LoVo (cell line): ENCODE measurements around the gene IGF2BP2.

ENCODE experiments used
- DNase-seq: peaks from one replicate; pipeline ENCODE4 v3.0.0-alpha.2; 2016; ENCODE audit warnings: low spot score

IGF2BP2 gene

GRCh38 chr3:185733980-185734724 lies 90.7 kb downstream of the IGF2BP2 start:
- DNase-seq = peak; percentile 77

GRCh38 chr3:185732782-185733181 lies 92.1 kb downstream of the IGF2BP2 start:
- DNase-seq = no peak

GRCh38 chr3:185730550-185730949 lies 94.3 kb downstream of the IGF2BP2 start:
- DNase-seq = no peak

GRCh38 chr3:185729337-185730055 lies 95.3 kb downstream of the IGF2BP2 start:
- DNase-seq = no peak

GRCh38 chr3:185728630-185729336 lies 96.1 kb downstream of the IGF2BP2 start:
- no peak for DNase-seq

GRCh38 chr3:185727873-185728272 lies 97.0 kb downstream of the IGF2BP2 start:
- no peak for DNase-seq

- no peak for DNase-seq
Measured at GRCh38 chr3:185726254-185726967, 98.4 kb downstream of the IGF2BP2 start.

GRCh38 chr3:185724761-185725160 lies 100.1 kb downstream of the IGF2BP2 start:
- DNase-seq = no peak

- no peak for DNase-seq
Measured at GRCh38 chr3:185724251-185724650, 100.6 kb downstream of the IGF2BP2 start.

- DNase-seq = no peak
Measured at GRCh38 chr3:185722881-185723280, 102.0 kb downstream of the IGF2BP2 start.

GRCh38 chr3:185721970-185722369 lies 102.9 kb downstream of the IGF2BP2 start:
- no peak for DNase-seq

- DNase-seq = no peak
Measured at GRCh38 chr3:185720326-185720725, 104.5 kb downstream of the IGF2BP2 start.

- no peak for DNase-seq
Measured at GRCh38 chr3:185718736-185719593, 105.9 kb downstream of the IGF2BP2 start.

GRCh38 chr3:185717627-185718402 lies 107.0 kb downstream of the IGF2BP2 start:
- no peak for DNase-seq

GRCh38 chr3:185717121-185717520 lies 107.7 kb downstream of the IGF2BP2 start:
- DNase-seq = no peak

- no peak for DNase-seq
Measured at GRCh38 chr3:185716436-185717108, 108.3 kb downstream of the IGF2BP2 start.

GRCh38 chr3:185715091-185715490 lies 109.8 kb downstream of the IGF2BP2 start:
- DNase-seq = peak; percentile 60

- DNase-seq = no peak
Measured at GRCh38 chr3:185714085-185714484, 110.8 kb downstream of the IGF2BP2 start.

- peak; percentile 41 for DNase-seq
Measured at GRCh38 chr3:185713015-185713414, 111.8 kb downstream of the IGF2BP2 start.

GRCh38 chr3:185712337-185712736 lies 112.5 kb downstream of the IGF2BP2 start:
- no peak for DNase-seq
